LNCaP clone FGC (cell line): ENCODE results near the gene MNAT1.

Experiments
- DNase-seq: peaks from one replicate; pipeline ENCODE4 v3.0.0-alpha.2; 2011; ENCODE audit warnings: low read depth
- H3K4me3 ChIP-seq: 2 replicates; pipeline ENCODE4 v1.5.1; 2011; ENCODE audit warnings: mild to moderate bottlenecking, low read depth, low read length, control low read depth
- TF ChIP-seq, protein P1 (sequence below): IDR thresholded peaks from 2 replicates; pipeline ENCODE4 v1.5.1; 2012; ENCODE audit warnings: mild to moderate bottlenecking; ENCODE audit not compliant: control insufficient read depth, insufficient read depth; ENCODE audit errors: extremely low read depth

The MNAT1 gene

DNA sequence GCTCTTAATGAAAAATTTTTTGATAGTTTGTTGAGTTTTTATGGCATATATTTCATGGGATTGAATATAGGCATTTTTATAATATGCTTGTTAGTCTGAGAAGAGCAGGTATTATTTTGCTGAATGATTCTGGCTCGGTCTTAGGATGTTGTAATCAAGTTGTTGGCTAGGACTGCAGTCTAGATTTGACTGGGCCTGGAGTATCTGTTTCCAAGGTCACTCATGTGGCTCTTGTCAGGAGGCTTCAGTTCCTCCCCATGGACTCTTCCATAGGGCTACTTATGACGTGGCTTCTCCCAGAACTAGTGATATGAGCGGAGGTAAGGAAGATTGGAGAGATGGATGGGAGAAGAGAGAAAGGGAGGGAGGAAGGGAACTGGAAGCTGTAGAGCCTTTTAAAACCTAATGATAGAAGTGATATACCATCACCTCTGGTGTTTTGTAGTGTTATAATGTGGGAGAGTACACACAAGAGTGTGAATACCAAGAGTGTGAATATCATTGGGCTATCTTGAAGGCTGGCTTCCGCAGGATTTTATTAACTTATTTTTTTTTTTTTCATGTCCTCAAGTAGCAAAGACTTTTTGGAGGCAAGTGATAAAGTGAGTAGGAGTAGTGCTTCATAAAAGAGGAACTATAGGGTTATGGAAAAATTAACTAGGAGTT lies 4.4 kb downstream of the MNAT1 start:
- no peak overlapping the region for H3K4me3 ChIP-seq
- TF ChIP-seq, protein P1, sequence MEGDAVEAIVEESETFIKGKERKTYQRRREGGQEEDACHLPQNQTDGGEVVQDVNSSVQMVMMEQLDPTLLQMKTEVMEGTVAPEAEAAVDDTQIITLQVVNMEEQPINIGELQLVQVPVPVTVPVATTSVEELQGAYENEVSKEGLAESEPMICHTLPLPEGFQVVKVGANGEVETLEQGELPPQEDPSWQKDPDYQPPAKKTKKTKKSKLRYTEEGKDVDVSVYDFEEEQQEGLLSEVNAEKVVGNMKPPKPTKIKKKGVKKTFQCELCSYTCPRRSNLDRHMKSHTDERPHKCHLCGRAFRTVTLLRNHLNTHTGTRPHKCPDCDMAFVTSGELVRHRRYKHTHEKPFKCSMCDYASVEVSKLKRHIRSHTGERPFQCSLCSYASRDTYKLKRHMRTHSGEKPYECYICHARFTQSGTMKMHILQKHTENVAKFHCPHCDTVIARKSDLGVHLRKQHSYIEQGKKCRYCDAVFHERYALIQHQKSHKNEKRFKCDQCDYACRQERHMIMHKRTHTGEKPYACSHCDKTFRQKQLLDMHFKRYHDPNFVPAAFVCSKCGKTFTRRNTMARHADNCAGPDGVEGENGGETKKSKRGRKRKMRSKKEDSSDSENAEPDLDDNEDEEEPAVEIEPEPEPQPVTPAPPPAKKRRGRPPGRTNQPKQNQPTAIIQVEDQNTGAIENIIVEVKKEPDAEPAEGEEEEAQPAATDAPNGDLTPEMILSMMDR = no peak
- DNase-seq = no peak

DNA sequence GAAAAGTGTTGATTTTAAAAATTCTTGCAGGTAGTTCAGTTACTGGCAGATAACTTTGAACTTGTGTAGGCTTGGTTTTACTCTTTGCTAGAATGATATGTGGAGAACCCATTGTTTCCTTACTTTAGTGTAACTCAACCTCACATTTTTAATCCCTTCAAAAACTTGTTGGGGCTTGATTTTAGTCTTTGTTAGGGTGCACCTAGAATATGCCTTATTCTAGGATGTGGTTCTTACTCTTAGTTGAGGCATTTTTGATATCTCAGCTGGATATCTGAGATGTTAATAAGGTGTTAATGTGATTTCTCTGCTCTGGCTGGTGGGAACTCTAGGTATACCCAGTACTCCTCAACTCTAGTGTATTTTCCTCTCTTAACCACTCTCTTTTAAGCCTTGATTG lies 10.0 kb downstream of the MNAT1 start:
- TF ChIP-seq, protein P1 = no peak
- no peak for DNase-seq
- no peak overlapping the region for H3K4me3 ChIP-seq

DNA sequence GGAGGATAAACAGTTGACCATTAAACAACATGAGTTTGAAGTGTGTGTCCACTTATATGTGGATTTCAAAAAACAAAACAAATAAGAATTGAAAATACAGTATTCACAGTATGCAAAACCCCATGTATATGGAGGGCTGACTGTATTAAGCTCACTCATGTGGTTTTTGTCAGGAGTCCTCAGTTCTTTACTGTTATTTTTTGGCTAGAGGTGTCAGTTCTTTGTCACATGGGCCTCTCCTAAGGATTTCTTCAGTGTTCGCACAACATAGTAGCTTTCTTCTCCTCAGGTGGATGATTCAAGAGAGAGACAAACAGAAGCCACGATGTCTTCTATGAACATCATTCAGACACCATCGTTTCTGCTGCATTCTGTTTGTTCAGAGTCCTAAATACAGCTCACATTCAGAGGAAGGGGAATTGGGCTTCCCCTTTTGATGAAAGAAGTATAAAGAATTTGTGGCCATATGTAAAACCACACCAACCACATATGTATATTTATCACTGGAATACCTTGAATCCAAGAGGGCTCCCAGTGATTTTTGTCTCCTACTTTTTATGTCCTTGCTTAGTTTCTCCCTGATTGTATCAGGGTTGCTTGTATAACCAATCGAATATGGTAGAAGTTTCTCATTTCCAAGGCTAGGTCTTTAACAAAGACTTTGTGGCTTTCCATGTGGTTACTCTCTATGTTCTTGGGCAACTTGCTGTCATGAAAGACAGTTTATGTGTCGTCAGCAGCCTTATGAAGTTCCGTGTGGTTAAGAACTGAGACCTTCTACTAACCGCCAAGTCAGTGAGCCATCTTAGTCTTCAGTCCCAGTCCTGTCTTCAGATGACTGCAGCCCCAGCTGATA lies 18.9 kb downstream of the MNAT1 start:
- no peak overlapping the region for H3K4me3 ChIP-seq
- TF ChIP-seq, protein P1 = no peak
- DNase-seq = no peak

DNA sequence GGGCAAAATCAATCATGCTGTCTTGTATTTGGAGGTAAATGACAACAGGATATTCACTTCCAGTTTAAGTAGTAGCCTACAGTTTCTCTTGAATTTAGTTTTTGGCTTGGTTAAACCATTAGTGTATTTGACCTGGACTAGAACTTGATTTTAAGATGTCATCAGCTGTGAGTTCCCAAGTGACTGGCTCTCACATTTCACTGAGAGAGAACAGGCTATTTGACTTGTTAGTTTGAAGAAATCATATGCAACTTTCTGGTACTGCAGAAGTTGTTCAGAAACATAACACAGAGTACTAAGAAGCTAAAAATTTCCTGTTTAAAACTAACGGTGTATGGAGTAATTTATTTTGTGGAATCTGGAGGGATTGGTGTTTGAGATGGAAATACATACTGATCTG lies 22.3 kb downstream of the MNAT1 start:
- no peak for DNase-seq
- no peak overlapping the region for H3K4me3 ChIP-seq
- TF ChIP-seq, protein P1 = no peak

DNA sequence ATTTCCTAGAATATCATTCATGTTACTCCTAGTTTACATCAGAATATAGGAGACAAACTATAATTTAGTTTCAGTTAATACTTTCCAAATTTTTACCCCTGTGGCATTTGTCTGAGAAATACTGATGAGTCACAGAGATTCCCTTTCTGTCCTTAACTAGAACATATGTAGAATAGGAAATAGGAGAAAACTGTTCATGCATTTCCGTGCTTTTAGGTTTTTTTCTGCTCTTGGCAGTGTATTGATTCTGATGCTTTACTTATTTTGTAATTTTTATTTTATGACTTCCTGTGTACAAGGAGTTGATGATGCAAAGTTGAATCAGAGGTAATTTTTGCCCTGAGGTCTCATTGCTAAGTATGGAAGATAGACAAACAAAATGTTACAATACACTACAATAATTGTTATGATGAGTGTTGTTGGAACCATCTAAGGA lies 23.0 kb downstream of the MNAT1 start:
- no peak overlapping the region for H3K4me3 ChIP-seq
- TF ChIP-seq, protein P1 = no peak
- no peak for DNase-seq

DNA sequence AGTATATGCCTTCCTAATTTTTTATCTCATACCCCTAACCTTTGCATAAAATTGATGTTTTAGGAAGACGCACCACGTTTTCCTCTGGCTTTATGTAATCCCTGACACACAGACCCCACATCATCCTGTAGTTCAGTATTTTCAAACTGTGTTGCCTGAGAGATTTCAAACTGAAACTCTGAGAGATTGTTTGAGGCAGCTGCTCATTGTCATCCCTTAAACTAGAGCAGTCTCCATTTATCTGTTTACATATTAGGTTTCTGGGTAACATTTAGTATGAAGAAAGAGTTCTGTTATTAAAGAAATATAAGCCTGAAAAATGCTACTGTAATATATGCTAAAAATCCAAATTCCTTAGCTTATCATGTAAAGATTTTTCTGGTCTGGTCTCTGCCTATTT lies 24.3 kb downstream of the MNAT1 start:
- no peak overlapping the region for H3K4me3 ChIP-seq
- TF ChIP-seq, protein P1 = no peak
- DNase-seq = no peak
